B cell (primary cell): ENCODE results near the gene MMP14.

Experiments
- CTCF ChIP-seq: fragments of 200-600 bp; IDR thresholded peaks from one replicate; pipeline ENCODE4 v1.8.0; 2022; ENCODE audit warnings: antibody characterized with exemption, mild to moderate bottlenecking
- EZH2 ChIP-seq: IDR thresholded peaks from 2 replicates; pipeline ENCODE4 v1.6.1; 2012; ENCODE audit warnings: borderline replicate concordance, low read depth, mild to moderate bottlenecking, moderate library complexity, low read length; ENCODE audit not compliant: insufficient read depth, poor library complexity, severe bottlenecking

GRCh38 chr14:22864979-22865378 lies 28.6 kb downstream of the MMP14 start:
- TF ChIP-seq CTCF (no peak), EZH2 (no peak)
